Measurements from ENCODE around the gene ATRNL1. TPM values are rescaled to one million over a fixed set of nuclear protein-coding genes. Genes with fewer than 3 reads are reported as not detected.

ATRNL1 gene
- total RNA-seq, 4 donors from 2014 or later = 137 to 431 (median 202) TPM

- Histone ChIP-seq H3K4me1 (no peaks in the 10 kb centered on the region), H3K27me3 (no peaks in the 10 kb centered on the region), H3K36me3 (no peaks in the 10 kb centered on the region), H3K4me3 (no peak overlapping the region), H3K27ac (no peak overlapping the region), H3K9me3 (no peaks in the 10 kb centered on the region)
- TF ChIP-seq POLR2A (IDR thresholded peaks at IDR 0.05) = no peak
- no peak for TF ChIP-seq CTCF (IDR thresholded peaks at IDR 0.05)
- intact Hi-C loops (cut with DNase I; ENCODE audit: low total_unique reads) = no loop called here
- DNase-seq = no peak
Observed at GRCh38 chr10:115931309-115931708, 838.1 kb downstream of the ATRNL1 start.

- no peak overlapping the region for H3K27ac ChIP-seq
- intact Hi-C loops (cut with DNase I; ENCODE audit: low total_unique reads) = no loop called here
Observed at GRCh38 chr10:115932099-115932498, 838.9 kb downstream of the ATRNL1 start.

GRCh38 chr10:115933098-115933497 lies 839.9 kb downstream of the ATRNL1 start:
- Histone ChIP-seq H3K4me3 (no peak overlapping the region), H3K36me3 (no peaks in the 10 kb centered on the region), H3K4me1 (no peaks in the 10 kb centered on the region), H3K27ac (no peak overlapping the region), H3K27me3 (no peaks in the 10 kb centered on the region), H3K9me3 (no peaks in the 10 kb centered on the region)
- TF ChIP-seq CTCF (IDR thresholded peaks at IDR 0.05) (no peak), POLR2A (IDR thresholded peaks at IDR 0.05) (no peak)
- DNase-seq = no peak
- intact Hi-C loops (cut with DNase I; ENCODE audit: low total_unique reads) = no loop called here

More at GRCh38 chr10:115932099-115932498, 838.9 kb downstream of the ATRNL1 start:
- Histone ChIP-seq H3K36me3 (no peaks in the 10 kb centered on the region), H3K4me1 (no peaks in the 10 kb centered on the region), H3K27me3 (no peaks in the 10 kb centered on the region), H3K4me3 (no peak overlapping the region), H3K9me3 (no peaks in the 10 kb centered on the region)
- TF ChIP-seq POLR2A (IDR thresholded peaks at IDR 0.05) (no peak), CTCF (IDR thresholded peaks at IDR 0.05) (no peak)
- DNase-seq = no peak

- Histone ChIP-seq H3K27ac (no peak overlapping the region), H3K9me3 (no peaks in the 10 kb centered on the region), H3K36me3 (no peaks in the 10 kb centered on the region), H3K27me3 (no peaks in the 10 kb centered on the region), H3K4me1 (no peaks in the 10 kb centered on the region), H3K4me3 (no peak overlapping the region)
- no peak for DNase-seq
- intact Hi-C loops (cut with DNase I; ENCODE audit: low total_unique reads) = no loop called here
- no peak for TF ChIP-seq CTCF (IDR thresholded peaks at IDR 0.05)
- TF ChIP-seq POLR2A (IDR thresholded peaks at IDR 0.05) = no peak
Observed at GRCh38 chr10:115935731-115936130, 842.6 kb downstream of the ATRNL1 start.

- Histone ChIP-seq H3K27ac (no peak overlapping the region), H3K9me3 (no peaks in the 10 kb centered on the region), H3K4me3 (no peak overlapping the region), H3K27me3 (no peaks in the 10 kb centered on the region), H3K4me1 (peaks cover 0 to 3% of the 10 kb centered on the region in 2 donors), H3K36me3 (no peaks in the 10 kb centered on the region)
- TF ChIP-seq CTCF (IDR thresholded peaks at IDR 0.05) (no peak), POLR2A (IDR thresholded peaks at IDR 0.05) (no peak)
- no peak for DNase-seq
- intact Hi-C loops (cut with DNase I; ENCODE audit: low total_unique reads) = no loop called here
Observed at GRCh38 chr10:115936926-115937767, 844.0 kb downstream of the ATRNL1 start.
